IMR-90 (cell line): Measurements from ENCODE around the gene PSMB11. TPM values are rescaled to one million over a fixed set of nuclear protein-coding genes. Genes with fewer than 3 reads are reported as not detected.

ENCODE experiments used
- ATAC-seq: fragments of 200-7000 bp; cut with Tn5 transposase; 2 replicates; pipeline ENCODE4 v1.9.1; 2020; ENCODE audit warnings: low read depth, mild to moderate bottlenecking, moderate library complexity
- BruUV-seq: library from RNA; stranded (reverse); fragments of 400-500 nt; replicated peaks from 2 replicates; lab custom pipeline; 2021; lab: Mats Ljungman, UMichigan
- CTCF ChIA-PET: fragments of 300-600 bp; formaldehyde crosslinking; extraction: SDS; loops from one replicate; lab custom pipeline; 2021; ENCODE audit warnings: antibody characterized with exemption; lab: Yijun Ruan, JAX
- POLR2A ChIA-PET: fragments of 300-600 bp; sonication (Branson Sonifier 250); formaldehyde crosslinking; loops from one replicate; lab custom pipeline; 2022; ENCODE audit warnings: antibody characterized with exemption; ENCODE audit not compliant: unreplicated experiment; lab: Charles Lee
- DNase-seq: peaks from one replicate; pipeline ENCODE4 v3.0.0; 2013
- H2AFZ ChIP-seq: replicated peaks from 2 replicates; pipeline ENCODE3; 2013; ENCODE audit warnings: low read length, mild to moderate bottlenecking; ENCODE audit not compliant: poor library complexity
- H2AK5ac ChIP-seq: 2 replicates; pipeline ENCODE4 v1.6.1; 2013; ENCODE audit warnings: low read depth, low read length, inconsistent platforms
- H2AK9ac ChIP-seq: replicated peaks from 2 replicates; pipeline ENCODE3; 2013; ENCODE audit warnings: mild to moderate bottlenecking, low read depth, low read length, moderate library complexity; ENCODE audit not compliant: poor library complexity
- H2BK120ac ChIP-seq: 2 replicates; pipeline ENCODE4 v1.6.1; 2013; ENCODE audit warnings: low read depth, low read length, inconsistent platforms
- H2BK15ac ChIP-seq: 3 replicates; pipeline ENCODE4 v1.6.1; 2013; ENCODE audit warnings: low read depth, low read length, inconsistent platforms
- H2BK20ac ChIP-seq: 2 replicates; pipeline ENCODE4 v1.6.1; 2013; ENCODE audit warnings: low read depth, mild to moderate bottlenecking, inconsistent platforms, low read length, moderate library complexity
- H2BK5ac ChIP-seq: 2 replicates; pipeline ENCODE4 v1.6.1; 2013; ENCODE audit warnings: mild to moderate bottlenecking, low read depth, low read length, inconsistent platforms; ENCODE audit not compliant: poor library complexity, severe bottlenecking
- H3K14ac ChIP-seq: replicated peaks from 2 replicates; pipeline ENCODE4 v1.6.1; 2013; ENCODE audit warnings: low read depth, low read length, inconsistent platforms
- H3K18ac ChIP-seq: 2 replicates; pipeline ENCODE4 v1.6.1; 2013; ENCODE audit warnings: low read depth, low read length, control low read depth
- H3K23ac ChIP-seq: 2 replicates; pipeline ENCODE4 v1.6.1; 2013; ENCODE audit warnings: low read depth, low read length, inconsistent platforms
- H3K27ac ChIP-seq: 2 replicates; pipeline ENCODE4 v1.5.1; 2013; ENCODE audit warnings: mild to moderate bottlenecking, control low read depth, low read length; ENCODE audit not compliant: insufficient read depth
- H3K27me3 ChIP-seq: 2 replicates; pipeline ENCODE4 v1.6.1; 2013; ENCODE audit warnings: low read length; ENCODE audit not compliant: control insufficient read depth, insufficient read depth
- H3K36me3 ChIP-seq: 2 replicates; pipeline ENCODE4 v1.6.1; 2013; ENCODE audit warnings: low read length, mixed read lengths; ENCODE audit not compliant: control insufficient read depth, insufficient read depth
- H3K4ac ChIP-seq: 2 replicates; pipeline ENCODE4 v1.6.1; 2013; ENCODE audit warnings: low read depth, low read length, inconsistent platforms
- H3K4me1 ChIP-seq: 2 replicates; pipeline ENCODE4 v1.6.1; 2013; ENCODE audit warnings: low read length, mixed read lengths; ENCODE audit not compliant: control insufficient read depth, insufficient read depth
- H3K4me2 ChIP-seq: 2 replicates; pipeline ENCODE4 v1.6.1; 2013; ENCODE audit warnings: low read depth, mild to moderate bottlenecking, control low read depth, low read length, moderate library complexity
- H3K4me3 ChIP-seq: 2 replicates; pipeline ENCODE4 v1.5.1; 2013; ENCODE audit warnings: low read depth, mild to moderate bottlenecking, control low read depth, low read length, moderate library complexity; ENCODE audit not compliant: insufficient read depth
- H3K56ac ChIP-seq: 2 replicates; pipeline ENCODE4 v1.6.1; 2013; ENCODE audit warnings: low read length, inconsistent platforms; ENCODE audit not compliant: insufficient read depth; ENCODE audit errors: extremely low read depth
- H3K79me1 ChIP-seq, 2 experiments: 2 replicates each; pipeline ENCODE4 v1.6.1; 2013; ENCODE audit warnings: low read length in 2 of 2, inconsistent platforms in 1 of 2, low read depth in 1 of 2
- H3K9ac ChIP-seq: 2 replicates; pipeline ENCODE4 v1.6.1; 2013; ENCODE audit warnings: low read depth, low read length, control low read depth
- H3K9me1 ChIP-seq: 2 replicates; pipeline ENCODE4 v1.6.1; 2013; ENCODE audit warnings: low read length, inconsistent platforms; ENCODE audit not compliant: insufficient read depth
- H3K9me3 ChIP-seq: 2 replicates; pipeline ENCODE4 v1.6.1; 2013; ENCODE audit warnings: low read length; ENCODE audit not compliant: control insufficient read depth, insufficient read depth
- H4K20me1 ChIP-seq: 2 replicates; pipeline ENCODE4 v1.6.1; 2013; ENCODE audit warnings: low read length, inconsistent platforms; ENCODE audit not compliant: insufficient read depth
- H4K5ac ChIP-seq: 2 replicates; pipeline ENCODE4 v1.6.1; 2013; ENCODE audit warnings: mild to moderate bottlenecking, low read depth, low read length, control low read depth
- H4K8ac ChIP-seq, 2 experiments: 2 replicates each; pipeline ENCODE4 v1.6.1; 2013; ENCODE audit warnings: low read depth in 2 of 2, low read length in 2 of 2, control low read depth in 1 of 2, inconsistent platforms in 1 of 2
- H4K91ac ChIP-seq: 2 replicates; pipeline ENCODE4 v1.6.1; 2013; ENCODE audit warnings: low read depth, low read length, inconsistent platforms; ENCODE audit not compliant: insufficient read depth
- CEBPB ChIP-seq: IDR thresholded peaks from 2 replicates; pipeline ENCODE4 v1.6.1; 2012; ENCODE audit warnings: low read depth, low read length, improper control_type of control experiment
- CHD1 ChIP-seq: IDR thresholded peaks from 2 replicates; pipeline ENCODE4 v1.6.1; 2012; ENCODE audit warnings: low read depth, low read length, improper control_type of control experiment
- MXI1 ChIP-seq: IDR thresholded peaks from 2 replicates; pipeline ENCODE4 v1.6.1; 2012; ENCODE audit warnings: low read depth, mild to moderate bottlenecking, low read length, moderate library complexity, borderline replicate concordance
- USF2 ChIP-seq: fragments of 150-350 bp; IDR thresholded peaks from 2 replicates; pipeline ENCODE4 v1.6.1; 2017; ENCODE audit warnings: mild to moderate bottlenecking, antibody characterized with exemption, low read length, low read depth
- WGBS, 2 experiments: methylation state at CpG; one replicate each; pipeline versions ENCODE4 v1.1.5 to v1.1.7; 2013; ENCODE audit warnings: missing lambda C conversion rate in 2 of 2; ENCODE audit not compliant: insufficient read length in 1 of 2; ENCODE audit errors: extremely low coverage in 2 of 2; 5-methylcytosine and 5-hydroxymethylcytosine counted together
- dilution Hi-C: fragments of 300-500 bp; cut with HindIII; formaldehyde crosslinking; loops from one replicate; pipeline ENCODE4 v1.14.3; 2018; ENCODE audit warnings: low sequenced_read_pairs; ENCODE audit not compliant: unreplicated experiment
- in situ Hi-C: fragments of 300-500 bp; cut with MboI; formaldehyde crosslinking; loops from 3 replicates; pipeline ENCODE4 v1.14.3; 2019; ENCODE audit warnings: low sequenced_read_pairs, inconsistent platforms, mixed read lengths
- intact Hi-C: fragments of 100-400 bp; cut with micrococcal nuclease; formaldehyde crosslinking; loops from 2 replicates; pipeline ENCODE4 v1.10.0; 2022
- polyA plus RNA-seq, 3 experiments: library from polyadenylated mRNA; depleted of rRNA; stranded (reverse); fragments of >200 nt; gene quantifications; 2 replicates each; pipeline ENCODE4 v1.2.3, GENCODE V29; 2012; ENCODE audit warnings: low replicate concordance in 1 of 3
- total RNA-seq: library from RNA; depleted of rRNA; stranded (reverse); fragments of >200 nt; gene quantifications from 2 replicates; pipeline ENCODE4 v1.2.3, GENCODE V29; 2012

The PSMB11 gene
- total and polyA plus RNA-seq, 2 of the 4 experiments (the other 2 are of a cell fraction) = not detected

GRCh38 chr14:22996768-22997654, 45.0 kb upstream of the PSMB11 start:
- no peak overlapping the region for H2BK5ac ChIP-seq
- CTCF ChIA-PET = interaction anchor here (0.6 to 3.2 kb wide), 4 partner anchors 10 to 72 kb away, joined by 4 to 20 read pairs (median 9); partner anchors contain the start of gene CDH24
- intact Hi-C loops = no loop called here

More at GRCh38 chr14:22996768-22997654, 45.0 kb upstream of the PSMB11 start:
- DNase-seq = no peak
- dilution Hi-C loops = no loop called here
- no peaks in the 10 kb centered on the region for H4K20me1 ChIP-seq
- H3K4me2 ChIP-seq = no peak overlapping the region
- peaks cover 4% of the 10 kb centered on the region for H3K4me1 ChIP-seq
- no peaks in the 10 kb centered on the region for H3K36me3 ChIP-seq
- H3K27ac ChIP-seq = no peak overlapping the region
- H3K9ac ChIP-seq = no peak overlapping the region
- H3K4ac ChIP-seq = no peak overlapping the region
- TF ChIP-seq USF2 (no peak), MXI1 (no peak), CEBPB (no peak), CHD1 (no peak)
- no peaks in the 10 kb centered on the region; the same call in 1 of the 2 replicates for H3K27me3 ChIP-seq
- no peak overlapping the region for H4K5ac ChIP-seq
- no peak overlapping the region for H3K18ac ChIP-seq
- no peaks in the 10 kb centered on the region; the same call in 1 of the 2 replicates for H3K9me1 ChIP-seq
- no peak overlapping the region for H2AK5ac ChIP-seq
- BruUV-seq = no TSS peak
- H2AFZ ChIP-seq = peak overlapping the region; percentile 36
- no peak overlapping the region for H3K4me3 ChIP-seq
- H2BK20ac ChIP-seq = no peak overlapping the region
- WGBS, 2 experiments = 60% methylated on average over 2 of the region's 11 CpGs; no CpG with 5 or more reads in 1 of the 2 experiments
- no peak overlapping the region for H2BK120ac ChIP-seq
- no peaks in the 10 kb centered on the region for H3K9me3 ChIP-seq
- no peak for ATAC-seq
- POLR2A ChIA-PET = no interaction called here
- peak overlapping the region; percentile 34 for H2AK9ac ChIP-seq
- no peak overlapping the region for H3K14ac ChIP-seq
- no peak overlapping the region for H4K8ac ChIP-seq
- in situ Hi-C loops = no loop called here
- H4K91ac ChIP-seq = no peak overlapping the region
- no peaks in the 10 kb centered on the region for H3K79me1 ChIP-seq
- no peak overlapping the region for H2BK15ac ChIP-seq
- H3K23ac ChIP-seq = peak overlapping the region; percentile 71; the same call in 1 of the 2 replicates
- H3K56ac ChIP-seq = no peak overlapping the region
